Kidney glomerular epithelial cell (primary cell): Measurements from ENCODE around the gene NLRP13.
"Not testable (repeated sequence)": the region's sequence is repeated elsewhere in the genome, so short reads cannot be mapped to it uniquely, and the experiment has no call there.

Experiments
- DNase-seq: peaks from one replicate; lab custom pipeline; 2025; lab: John Stamatoyannopoulos, UW

Gene NLRP13

GRCh38 chr19:55931936-55932386 is at the start of gene NLRP13:
TSS of gene NLRP13 (minus strand) at chr19:55932336. CDS start at chr19:55932311, 25 bp downstream.
- no peak for DNase-seq

GRCh38 chr19:55980415-55980814 is 48.3 kb upstream of the NLRP13 start:
- DNase-seq, result no peak

- DNase-seq, result no peak
These were observed 41.8 kb upstream of the NLRP13 start for GRCh38 chr19:55973982-55974381.

- DNase-seq, result no peak
These were observed 30.1 kb upstream of the NLRP13 start for GRCh38 chr19:55962186-55962585.

- no peak for DNase-seq
These were observed 28.0 kb upstream of the NLRP13 start for GRCh38 chr19:55959996-55960675.

GRCh38 chr19:55958356-55958755 is 26.2 kb upstream of the NLRP13 start:
- DNase-seq, result peak; percentile 0

GRCh38 chr19:55956431-55956830 is 24.3 kb upstream of the NLRP13 start:
- DNase-seq, result no peak

- DNase-seq, result not testable (repeated sequence)
These were observed 18.4 kb upstream of the NLRP13 start for GRCh38 chr19:55950566-55950965.

GRCh38 chr19:55947532-55947931 is 15.4 kb upstream of the NLRP13 start, which contains the start of gene NLRP8:
TSS of gene NLRP8 (plus strand) at chr19:55947832.
- DNase-seq, result no peak

GRCh38 chr19:55940306-55940705 is 8.2 kb upstream of the NLRP13 start:
- no peak for DNase-seq

- DNase-seq, result no peak
These were observed 7.1 kb upstream of the NLRP13 start for GRCh38 chr19:55939206-55939605.

- no peak for DNase-seq
These were observed 3.1 kb upstream of the NLRP13 start for GRCh38 chr19:55935206-55935605.

GRCh38 chr19:55930996-55931515 is 1.1 kb downstream of the NLRP13 start:
- DNase-seq, result no peak

GRCh38 chr19:55929258-55929657 is 2.9 kb downstream of the NLRP13 start:
- not testable (repeated sequence) for DNase-seq

GRCh38 chr19:55927991-55928390 is 4.1 kb downstream of the NLRP13 start:
- no peak for DNase-seq

GRCh38 chr19:55923556-55923955 is 8.6 kb downstream of the NLRP13 start:
- no peak for DNase-seq

- no peak for DNase-seq
These were observed 18.4 kb downstream of the NLRP13 start for GRCh38 chr19:55913643-55914268.

GRCh38 chr19:55912916-55913315 is 19.2 kb downstream of the NLRP13 start:
- no peak for DNase-seq

- no peak for DNase-seq
These were observed 22.3 kb downstream of the NLRP13 start for GRCh38 chr19:55909801-55910200.

- DNase-seq, result no peak
These were observed 24.4 kb downstream of the NLRP13 start for GRCh38 chr19:55907746-55908145.

- DNase-seq, result no peak
These were observed 24.9 kb downstream of the NLRP13 start for GRCh38 chr19:55907286-55907685.

- no peak for DNase-seq
These were observed 29.9 kb downstream of the NLRP13 start for GRCh38 chr19:55902080-55902751.
